Tibial nerve (tissue), 3 donors: ENCODE measurements around the gene SLC17A8.

Experiments used
- CTCF ChIP-seq, 5 experiments: fragments of 200-600 bp in 3 of 5; fragments of 450-650 bp in 2 of 5; sonication (generic) in 3 of 5; IDR thresholded peaks; one replicate each; pipeline ENCODE4 v1.5.1; 2016 to 2019; ENCODE audit warnings: antibody characterized with exemption in 5 of 5, mild to moderate bottlenecking in 3 of 5, moderate library complexity in 2 of 5
- POLR2A ChIP-seq, 2 donors: fragments of 450-650 bp; IDR thresholded peaks; one replicate each; pipeline ENCODE4 v1.6.1; 2017; ENCODE audit warnings: antibody characterized with exemption in 2 of 2, mild to moderate bottlenecking in 2 of 2, moderate library complexity in 2 of 2

GRCh38 chr12:100435957-100436356 is 79.1 kb downstream of the SLC17A8 start:
- no peak for TF ChIP-seq CTCF (IDR thresholded peaks at IDR 0.05)
- no peak for TF ChIP-seq POLR2A (IDR thresholded peaks at IDR 0.05)
